OCI-LY1 (cell line): ENCODE results near the gene GRAMD1A.

Experiments used
- H2AFZ ChIP-seq: fragments of 200-600 bp; sonication (generic), shearing (Covaris generic); 2 replicates; pipeline ENCODE4 v1.6.0; 2014; ENCODE audit warnings: antibody characterized with exemption, mild to moderate bottlenecking, low read length
- H3F3A ChIP-seq: fragments of 200-600 bp; sonication (generic), shearing (Covaris generic); 2 replicates; pipeline ENCODE4 v1.6.0; 2014; ENCODE audit warnings: mild to moderate bottlenecking, antibody characterized with exemption, low read length, moderate library complexity; ENCODE audit not compliant: insufficient read depth
- H3K27ac ChIP-seq: fragments of 200-600 bp; sonication (generic); 2 replicates; pipeline ENCODE4 v1.5.1; 2014; ENCODE audit warnings: low read length, mixed run types, mild to moderate bottlenecking, low read depth; ENCODE audit not compliant: poor library complexity, severe bottlenecking
- H3K27me3 ChIP-seq: fragments of 200-600 bp; sonication (generic); 2 replicates; pipeline ENCODE4 v1.6.0; 2014; ENCODE audit warnings: antibody characterized with exemption, mild to moderate bottlenecking, low read length, moderate library complexity; ENCODE audit not compliant: insufficient read depth
- H3K36me3 ChIP-seq: fragments of 200-600 bp; sonication (generic); 2 replicates; pipeline ENCODE4 v1.6.1; 2014; ENCODE audit warnings: mild to moderate bottlenecking, antibody characterized with exemption, low read length, moderate library complexity, mixed read lengths; ENCODE audit not compliant: insufficient read depth
- H3K4me1 ChIP-seq: fragments of 200-600 bp; sonication (generic); 2 replicates; pipeline ENCODE4 v1.5.1; 2014; ENCODE audit warnings: mild to moderate bottlenecking, low read length, moderate library complexity; ENCODE audit not compliant: insufficient read depth, severe bottlenecking
- H3K4me2 ChIP-seq: fragments of 200-600 bp; sonication (generic), shearing (Covaris generic); 2 replicates; pipeline ENCODE4 v1.6.1; 2014; ENCODE audit warnings: low read length
- H3K4me3 ChIP-seq: fragments of 200-600 bp; sonication (generic); 2 replicates; pipeline ENCODE4 v1.5.1; 2014; ENCODE audit warnings: low read length, low read depth, mild to moderate bottlenecking, mixed read lengths; ENCODE audit not compliant: poor library complexity, severe bottlenecking
- H3K79me2 ChIP-seq: fragments of 200-600 bp; shearing (Covaris generic); 2 replicates; pipeline ENCODE4 v1.6.1; 2016; ENCODE audit warnings: mixed run types, low read length, mixed read lengths; ENCODE audit not compliant: insufficient read depth
- H3K9ac ChIP-seq: fragments of 200-600 bp; sonication (generic), shearing (Covaris generic); 2 replicates; pipeline ENCODE4 v1.6.1; 2014; ENCODE audit warnings: mild to moderate bottlenecking, low read length, mixed read lengths
- H3K9me2 ChIP-seq: fragments of 200-600 bp; sonication (generic), shearing (Covaris generic); 2 replicates; pipeline ENCODE4 v1.6.1; 2014; ENCODE audit warnings: low read depth, mild to moderate bottlenecking, low read length, mixed read lengths
- H3K9me3 ChIP-seq: fragments of 200-600 bp; shearing (Covaris generic); 2 replicates; pipeline ENCODE4 v1.6.1; 2014; ENCODE audit warnings: low read length, mixed read lengths
- H4K20me1 ChIP-seq: fragments of 200-600 bp; sonication (generic), shearing (Covaris generic); 2 replicates; pipeline ENCODE4 v1.6.0; 2016; ENCODE audit warnings: mild to moderate bottlenecking, low read length; ENCODE audit not compliant: insufficient read depth
- CTCF ChIP-seq: fragments of 200-600 bp; sonication (generic), shearing (Covaris generic); IDR thresholded peaks from 2 replicates; pipeline ENCODE4 v1.5.1; 2017; ENCODE audit warnings: mild to moderate bottlenecking, antibody characterized with exemption, low read length, moderate library complexity, mixed read lengths
- EZH2 ChIP-seq: fragments of 200-600 bp; sonication (generic), shearing (Covaris generic); IDR thresholded peaks from 2 replicates; pipeline ENCODE4 v1.8.0; 2017; ENCODE audit warnings: borderline replicate concordance, mixed run types, mild to moderate bottlenecking, antibody characterized with exemption, low read length, moderate library complexity, mixed read lengths

The GRAMD1A gene

GRCh38 chr19:35021596-35021995, 21.5 kb downstream of the GRAMD1A start:
- Histone ChIP-seq H3K27me3 (no peaks in the 10 kb centered on the region), H3K9me2 (no peaks in the 10 kb centered on the region), H3K36me3 (peaks cover 94% of the 10 kb centered on the region), H2AFZ (no peak overlapping the region), H3K4me1 (no peaks in the 10 kb centered on the region), H3K27ac (no peak overlapping the region), H3F3A (no peaks in the 10 kb centered on the region), H3K9me3 (no peaks in the 10 kb centered on the region), H3K9ac (no peak overlapping the region), H3K79me2 (no peaks in the 10 kb centered on the region), H4K20me1 (no peaks in the 10 kb centered on the region), H3K4me3 (no peak overlapping the region), H3K4me2 (no peak overlapping the region)
- no peak for TF ChIP-seq CTCF

- Histone ChIP-seq H3K9ac (no peak overlapping the region), H3K9me3 (no peaks in the 10 kb centered on the region), H3K9me2 (no peaks in the 10 kb centered on the region), H3K4me3 (no peak overlapping the region), H3K27ac (no peak overlapping the region), H2AFZ (no peak overlapping the region), H3K79me2 (no peaks in the 10 kb centered on the region), H3K4me1 (no peaks in the 10 kb centered on the region), H3K27me3 (no peaks in the 10 kb centered on the region), H3F3A (no peaks in the 10 kb centered on the region), H4K20me1 (no peaks in the 10 kb centered on the region), H3K36me3 (peaks cover 94% of the 10 kb centered on the region), H3K4me2 (no peak overlapping the region)
- TF ChIP-seq EZH2: no peak
- no peak for TF ChIP-seq CTCF
Observed at GRCh38 chr19:35022460-35022859, 22.3 kb downstream of the GRAMD1A start.

- Histone ChIP-seq H3K36me3 (peaks cover 97% of the 10 kb centered on the region), H3K4me2 (no peak overlapping the region), H3K4me3 (no peak overlapping the region), H3K27ac (no peak overlapping the region), H3K9ac (no peak overlapping the region), H2AFZ (no peak overlapping the region), H3K27me3 (no peaks in the 10 kb centered on the region), H4K20me1 (no peaks in the 10 kb centered on the region), H3K4me1 (no peaks in the 10 kb centered on the region), H3K9me2 (no peaks in the 10 kb centered on the region), H3F3A (no peaks in the 10 kb centered on the region), H3K79me2 (no peaks in the 10 kb centered on the region), H3K9me3 (no peaks in the 10 kb centered on the region)
- no peak for TF ChIP-seq EZH2
- no peak for TF ChIP-seq CTCF
Observed at GRCh38 chr19:35023428-35023827, 23.3 kb downstream of the GRAMD1A start.
